Measurements from ENCODE around the gene RFX4.

Gene RFX4

GRCh38 chr12:106646472-106646871 is 63.7 kb downstream of the RFX4 start:
- no peak for DNase-seq (ENCODE audit: low read depth in 2 of 2)

- no peak for DNase-seq (ENCODE audit: low read depth in 2 of 2)
These were observed 65.2 kb downstream of the RFX4 start for GRCh38 chr12:106647793-106648514.

- DNase-seq (ENCODE audit: low read depth in 2 of 2), result no peak
These were observed 65.9 kb downstream of the RFX4 start for GRCh38 chr12:106648736-106649135.

DNA sequence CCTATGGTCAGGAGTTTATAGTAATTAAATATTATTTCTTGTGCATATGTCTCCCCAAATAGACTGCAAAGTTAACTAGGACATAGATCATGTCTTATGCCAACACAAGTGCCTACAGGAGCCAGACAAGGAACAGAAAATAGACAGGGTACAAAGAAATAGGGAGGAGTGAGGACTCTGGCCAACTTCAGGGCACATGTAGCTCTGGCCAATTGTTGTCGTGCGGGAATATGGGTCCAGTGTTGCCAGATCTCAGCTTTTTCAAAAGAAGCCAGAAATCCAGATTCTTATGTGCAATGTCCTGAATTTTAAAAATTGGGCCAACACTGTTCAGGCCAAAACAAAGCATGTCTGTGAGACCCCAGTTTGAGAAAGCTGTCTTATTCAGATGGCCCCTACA is 68.7 kb downstream of the RFX4 start:
- no peak for DNase-seq (ENCODE audit: low read depth in 2 of 2)

- DNase-seq (ENCODE audit: low read depth in 2 of 2), result no peak
These were observed 69.8 kb downstream of the RFX4 start for GRCh38 chr12:106652510-106653015.

- DNase-seq (ENCODE audit: low read depth in 2 of 2), result no peak
These were observed 72.8 kb downstream of the RFX4 start for GRCh38 chr12:106655577-106655976.

GRCh38 chr12:106657488-106657887 is 74.7 kb downstream of the RFX4 start:
- no peak for DNase-seq (ENCODE audit: low read depth in 2 of 2)

- no peak for DNase-seq (ENCODE audit: low read depth in 2 of 2)
These were observed 80.6 kb downstream of the RFX4 start for GRCh38 chr12:106663385-106663784.

- DNase-seq (ENCODE audit: low read depth in 2 of 2), result no peak
These were observed 86.4 kb downstream of the RFX4 start for GRCh38 chr12:106669216-106669615.

GRCh38 chr12:106670131-106670530 is 87.3 kb downstream of the RFX4 start:
- no peak for DNase-seq (ENCODE audit: low read depth in 2 of 2)

GRCh38 chr12:106671840-106672239 is 89.0 kb downstream of the RFX4 start:
- no peak for DNase-seq (ENCODE audit: low read depth in 2 of 2)

GRCh38 chr12:106672314-106673025 is 89.7 kb downstream of the RFX4 start:
- no peak for DNase-seq (ENCODE audit: low read depth in 2 of 2)

GRCh38 chr12:106673141-106673540 is 90.3 kb downstream of the RFX4 start:
- DNase-seq (ENCODE audit: low read depth in 2 of 2), result no peak

DNA sequence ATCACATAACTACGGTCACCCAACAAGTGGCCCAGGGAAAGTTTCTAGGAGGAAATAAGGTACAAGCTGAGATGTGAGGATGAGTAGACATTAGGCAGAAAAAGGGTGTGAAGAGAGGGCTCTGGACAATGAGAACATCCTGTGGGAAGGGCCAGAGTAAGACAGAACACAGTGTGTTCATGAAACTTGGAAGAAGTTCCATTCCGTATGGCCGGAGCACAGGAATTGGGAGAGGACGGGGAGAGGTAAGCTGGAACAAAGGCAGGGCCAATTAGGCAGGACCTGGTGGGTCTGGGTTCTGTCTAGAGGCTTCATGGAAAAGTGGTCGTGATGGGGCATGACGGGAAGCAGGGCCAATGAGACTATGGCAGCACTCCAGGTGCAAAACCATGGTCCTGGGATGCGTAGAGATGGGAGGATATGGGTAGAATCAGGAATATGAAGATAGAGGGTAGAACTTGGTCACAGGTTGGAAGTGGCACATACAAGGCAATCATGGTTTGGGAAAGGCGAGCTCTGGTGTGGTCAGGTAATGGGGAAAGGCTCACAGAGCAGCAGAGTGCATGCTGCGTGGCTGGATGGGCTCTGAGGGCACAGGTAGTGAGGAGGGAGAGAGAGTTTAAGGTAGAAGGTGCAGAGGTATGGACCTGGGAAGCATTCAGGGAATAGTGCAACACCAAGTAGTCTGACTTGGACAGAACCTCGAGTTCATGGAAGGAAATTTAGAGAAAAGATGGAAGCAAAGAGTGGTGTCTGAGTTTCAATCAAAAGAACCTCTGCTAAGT is 93.0 kb downstream of the RFX4 start:
- no peak for DNase-seq (ENCODE audit: low read depth in 2 of 2)

DNA sequence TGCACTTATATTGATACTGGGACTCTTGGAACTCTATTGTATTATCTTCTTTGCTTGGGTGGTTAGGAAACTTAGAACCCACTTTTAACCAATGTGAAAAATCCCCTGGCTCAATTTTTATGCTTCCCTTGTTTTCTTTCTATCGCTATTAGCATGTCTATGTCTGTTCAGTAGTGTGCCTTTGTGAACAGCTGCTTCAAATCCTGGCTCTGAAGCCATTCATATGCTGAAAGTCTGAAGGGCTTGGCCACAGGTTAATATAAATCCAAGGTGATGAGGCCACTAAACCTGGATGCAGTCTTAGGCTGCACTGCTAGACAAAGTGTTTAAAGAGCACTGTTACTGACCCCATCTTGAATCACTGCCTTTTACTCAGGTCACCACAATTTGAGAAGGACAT is 96.8 kb downstream of the RFX4 start:
- DNase-seq (ENCODE audit: low read depth in 2 of 2), result no peak

DNA sequence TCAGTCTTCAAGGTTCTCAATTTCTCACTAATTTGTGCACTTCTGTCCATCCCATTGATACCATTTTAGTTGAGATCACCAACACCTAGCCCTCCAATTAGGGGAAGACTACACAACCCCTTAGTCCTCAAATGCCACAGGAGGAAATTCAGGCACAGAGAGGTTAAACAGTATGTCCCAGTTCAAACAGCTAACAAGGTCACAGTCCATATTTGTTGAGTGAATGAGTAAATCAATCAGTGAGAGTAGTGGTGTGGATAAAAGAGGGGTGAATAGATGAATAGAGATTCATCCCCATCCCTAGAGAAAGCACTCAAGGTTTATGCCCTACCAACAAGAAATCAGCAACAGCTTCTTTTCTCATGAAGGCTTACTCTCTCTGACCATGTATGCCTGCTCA is 97.5 kb downstream of the RFX4 start:
- no peak for DNase-seq (ENCODE audit: low read depth in 2 of 2)

DNA sequence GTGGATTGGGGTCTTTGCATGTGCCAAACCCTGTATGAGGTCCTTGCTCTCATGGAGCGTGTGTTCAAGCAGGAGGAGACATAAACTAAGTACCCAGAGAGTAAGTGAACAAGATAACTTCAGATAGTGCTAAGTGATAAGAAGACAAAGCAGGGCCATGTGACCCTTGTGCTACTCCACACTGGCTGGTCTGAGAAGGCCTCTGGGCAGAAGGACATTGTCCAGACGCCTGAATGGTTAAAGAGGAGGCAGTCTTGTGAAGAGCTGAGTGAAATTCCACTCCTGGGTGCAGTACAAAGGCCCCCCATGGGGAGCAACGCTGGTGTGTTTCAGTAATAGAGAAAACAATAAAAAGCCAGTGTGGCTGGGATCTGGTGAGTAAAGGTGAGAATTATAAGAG is 98.4 kb downstream of the RFX4 start:
- DNase-seq (ENCODE audit: low read depth in 2 of 2), result no peak

DNA sequence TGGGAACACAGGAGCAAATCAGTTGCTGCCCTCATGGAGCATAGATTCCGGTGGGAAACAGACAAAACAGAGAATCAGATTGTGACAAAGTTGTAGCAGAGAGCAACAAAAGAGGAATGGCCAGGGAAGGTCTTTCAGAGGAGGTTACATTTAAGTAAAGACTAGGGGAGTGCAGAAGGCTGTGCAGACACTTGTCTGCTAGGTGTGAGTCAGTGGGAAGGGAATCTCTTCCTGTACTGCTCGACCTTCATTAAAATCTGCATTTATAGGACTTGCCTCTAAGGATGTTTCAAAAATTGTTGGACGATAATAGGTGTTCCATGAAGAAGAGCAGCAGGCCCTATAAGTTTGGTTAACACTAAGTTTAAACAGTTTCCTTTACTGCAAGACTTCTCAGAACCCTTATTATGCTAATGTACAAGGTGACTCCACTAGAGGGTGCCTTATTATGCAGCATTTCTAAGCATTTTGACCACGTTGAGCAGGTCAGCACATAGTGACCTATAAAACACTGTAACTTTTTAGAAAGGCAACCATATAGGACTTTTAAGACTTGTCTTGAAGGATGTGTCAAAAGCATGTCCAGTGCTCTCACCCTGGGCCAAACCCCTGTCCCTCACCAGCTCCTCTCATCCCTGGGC is 99.9 kb downstream of the RFX4 start:
- no peak for DNase-seq (ENCODE audit: low read depth in 2 of 2)

GRCh38 chr12:106684497-106684896 is 101.7 kb downstream of the RFX4 start:
- no peak for DNase-seq (ENCODE audit: low read depth in 2 of 2)

GRCh38 chr12:106685381-106685780 is 102.6 kb downstream of the RFX4 start:
- no peak for DNase-seq (ENCODE audit: low read depth in 2 of 2)

DNA sequence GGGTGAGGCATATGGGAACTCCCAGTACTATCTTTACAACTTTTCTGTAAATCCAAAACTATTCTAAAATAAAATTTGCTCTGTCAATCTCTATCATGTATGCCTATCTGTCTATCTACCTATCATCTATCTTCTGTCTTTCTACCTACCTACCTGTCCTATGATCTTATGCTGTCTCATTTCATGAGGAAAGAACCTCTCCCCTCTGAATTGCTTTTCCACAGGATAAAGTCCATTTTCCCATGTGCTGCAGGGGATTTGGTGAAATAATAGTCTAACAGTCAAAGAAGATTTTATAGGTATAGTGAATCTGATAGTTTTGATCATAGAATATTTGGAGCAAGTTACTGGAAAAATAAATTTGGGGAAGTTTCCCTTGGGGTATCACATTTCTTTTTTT is 104.9 kb downstream of the RFX4 start:
- DNase-seq (ENCODE audit: low read depth in 2 of 2), result no peak
